Measurements from ENCODE around the gene SYNPO.

Gene SYNPO, protein sequence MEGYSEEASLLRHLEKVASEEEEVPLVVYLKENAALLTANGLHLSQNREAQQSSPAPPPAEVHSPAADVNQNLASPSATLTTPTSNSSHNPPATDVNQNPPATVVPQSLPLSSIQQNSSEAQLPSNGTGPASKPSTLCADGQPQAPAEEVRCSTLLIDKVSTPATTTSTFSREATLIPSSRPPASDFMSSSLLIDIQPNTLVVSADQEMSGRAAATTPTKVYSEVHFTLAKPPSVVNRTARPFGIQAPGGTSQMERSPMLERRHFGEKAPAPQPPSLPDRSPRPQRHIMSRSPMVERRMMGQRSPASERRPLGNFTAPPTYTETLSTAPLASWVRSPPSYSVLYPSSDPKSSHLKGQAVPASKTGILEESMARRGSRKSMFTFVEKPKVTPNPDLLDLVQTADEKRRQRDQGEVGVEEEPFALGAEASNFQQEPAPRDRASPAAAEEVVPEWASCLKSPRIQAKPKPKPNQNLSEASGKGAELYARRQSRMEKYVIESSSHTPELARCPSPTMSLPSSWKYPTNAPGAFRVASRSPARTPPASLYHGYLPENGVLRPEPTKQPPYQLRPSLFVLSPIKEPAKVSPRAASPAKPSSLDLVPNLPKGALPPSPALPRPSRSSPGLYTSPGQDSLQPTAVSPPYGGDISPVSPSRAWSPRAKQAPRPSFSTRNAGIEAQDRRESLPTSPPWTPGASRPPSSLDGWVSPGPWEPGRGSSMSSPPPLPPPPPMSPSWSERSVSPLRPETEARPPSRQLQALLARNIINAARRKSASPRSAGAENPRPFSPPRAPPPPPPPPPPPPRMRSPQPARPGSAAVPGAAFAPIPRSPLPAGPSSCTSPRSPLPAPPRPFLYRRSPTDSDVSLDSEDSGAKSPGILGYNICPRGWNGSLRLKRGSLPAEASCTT

DNA sequence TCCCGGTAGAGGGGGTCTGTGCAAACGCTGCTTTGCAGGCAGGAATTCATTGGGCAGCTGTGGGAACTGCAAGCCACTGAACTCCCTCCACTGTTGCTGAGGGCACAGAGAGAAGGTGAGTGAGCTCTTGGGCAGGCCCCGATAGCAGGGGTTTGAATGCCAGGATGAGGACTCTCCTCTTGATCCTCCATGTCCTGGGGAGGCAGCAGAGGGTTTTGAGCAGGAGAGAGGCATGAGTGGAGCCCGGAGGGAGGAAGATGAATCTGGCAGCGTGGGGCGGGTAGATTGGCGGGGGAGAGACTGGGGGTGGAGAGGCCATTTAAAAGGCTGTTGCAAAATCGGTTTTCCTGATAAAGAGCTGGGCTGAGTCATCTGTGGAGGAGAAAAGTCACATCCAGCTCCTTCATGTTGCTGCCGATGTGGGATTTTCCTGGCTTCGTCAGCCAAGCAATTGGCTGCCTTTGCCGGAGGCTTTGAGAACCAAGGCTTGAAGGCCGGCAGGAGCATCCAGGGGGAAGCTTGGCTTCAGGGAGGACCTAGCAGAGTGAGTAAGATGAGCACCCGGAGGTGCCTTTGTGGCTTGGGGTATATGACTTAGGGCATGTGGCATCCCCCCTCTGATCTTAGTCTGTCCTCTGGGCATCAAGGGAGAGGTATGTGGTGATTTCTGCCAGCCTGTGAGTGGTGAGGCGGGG, at the start of gene SYNPO:
Gene SYNPO (plus strand): TSS at position 350 of the 695 bp plus-strand sequence. CDS start 7,616 bp downstream, outside the sequence.
- in situ Hi-C loops (cut with HindIII; ENCODE audit: low pct_ligation_motif_present, low pct_unique_long_range_greater_than_20kb, low sequenced_read_pairs) = no loop called here
- peak; percentile 60 for DNase-seq

DNA sequence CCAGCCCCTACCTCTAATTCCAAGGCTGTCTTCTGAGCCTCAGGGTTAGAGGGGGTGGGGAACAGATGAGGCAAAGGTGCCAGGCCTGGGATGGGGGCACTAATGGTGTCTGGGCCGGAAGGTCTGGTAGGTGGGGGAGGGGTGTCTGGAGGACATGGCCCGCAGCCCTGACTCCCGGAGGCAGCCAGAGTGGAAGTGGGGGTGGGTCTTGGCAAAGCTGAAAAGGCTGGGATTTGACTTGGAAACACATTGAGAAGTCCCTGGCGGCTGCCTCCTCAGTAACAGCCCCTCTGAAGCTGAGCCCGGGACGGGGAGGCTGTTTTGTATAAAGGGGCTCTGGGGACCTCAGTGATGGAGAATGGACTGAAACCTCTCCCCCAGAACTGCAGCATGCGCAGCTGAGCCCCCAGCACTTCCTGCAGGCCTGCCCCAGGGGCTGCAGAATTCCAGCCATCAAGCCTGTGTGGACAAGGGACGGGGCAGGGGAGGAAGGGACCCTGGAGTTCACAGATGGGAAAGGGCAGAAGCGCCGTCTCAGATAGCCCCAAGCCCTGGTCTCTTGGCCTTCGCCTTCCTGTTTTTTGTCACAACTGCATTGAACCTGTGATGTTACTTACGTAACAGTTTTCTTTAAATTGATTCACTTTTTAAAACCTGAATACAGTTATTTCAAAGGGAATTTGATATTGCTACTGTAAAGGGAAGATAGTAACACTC, 49.3 kb upstream of the SYNPO start:
- in situ Hi-C loops (cut with HindIII; ENCODE audit: low pct_ligation_motif_present, low pct_unique_long_range_greater_than_20kb, low sequenced_read_pairs) = no loop called here
- no peak for DNase-seq

DNA sequence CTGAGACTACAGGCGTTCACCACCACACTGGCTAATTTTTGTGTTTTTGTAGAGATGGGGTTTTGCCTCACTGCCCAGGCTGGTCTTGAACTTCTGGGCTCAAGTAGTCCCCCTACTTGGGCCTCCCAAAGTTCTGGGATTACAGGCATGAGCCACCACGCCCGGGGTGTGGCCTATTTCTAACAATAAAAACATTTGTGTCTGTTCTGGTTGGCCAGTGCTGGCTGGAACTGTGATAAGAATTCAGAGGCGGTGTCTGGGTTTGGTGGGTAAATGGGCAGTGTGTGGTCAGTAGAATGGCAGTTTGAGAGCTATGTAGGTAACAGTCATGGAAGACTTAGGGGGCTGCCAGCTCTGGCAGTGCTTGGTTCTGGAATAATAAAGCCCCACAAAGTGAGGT, 46.9 kb upstream of the SYNPO start:
- in situ Hi-C loops (cut with HindIII; ENCODE audit: low pct_ligation_motif_present, low pct_unique_long_range_greater_than_20kb, low sequenced_read_pairs) = no loop called here
- DNase-seq = no peak

DNA sequence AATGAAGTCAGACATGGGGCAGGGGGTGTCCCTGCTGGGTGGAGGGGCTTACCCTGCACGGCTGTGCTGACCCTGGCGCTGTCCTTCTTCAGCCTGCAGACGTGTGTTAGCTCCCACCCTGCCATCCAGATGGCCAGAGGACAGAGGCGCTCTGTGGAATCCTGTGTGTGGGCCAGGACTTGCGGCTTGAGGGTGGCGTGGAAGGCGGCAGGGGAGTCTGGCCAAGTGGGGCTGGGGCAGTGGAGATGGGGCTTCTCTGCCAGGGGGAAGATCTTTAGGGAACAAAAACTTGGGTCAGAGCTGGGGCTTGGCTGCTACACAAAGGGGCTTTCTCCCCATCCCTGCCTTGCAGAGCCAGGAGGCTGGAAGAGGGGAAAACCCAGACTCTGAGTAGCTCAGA, 46.5 kb upstream of the SYNPO start:
- no peak for DNase-seq
- in situ Hi-C loops (cut with HindIII; ENCODE audit: low pct_ligation_motif_present, low pct_unique_long_range_greater_than_20kb, low sequenced_read_pairs) = no loop called here

DNA sequence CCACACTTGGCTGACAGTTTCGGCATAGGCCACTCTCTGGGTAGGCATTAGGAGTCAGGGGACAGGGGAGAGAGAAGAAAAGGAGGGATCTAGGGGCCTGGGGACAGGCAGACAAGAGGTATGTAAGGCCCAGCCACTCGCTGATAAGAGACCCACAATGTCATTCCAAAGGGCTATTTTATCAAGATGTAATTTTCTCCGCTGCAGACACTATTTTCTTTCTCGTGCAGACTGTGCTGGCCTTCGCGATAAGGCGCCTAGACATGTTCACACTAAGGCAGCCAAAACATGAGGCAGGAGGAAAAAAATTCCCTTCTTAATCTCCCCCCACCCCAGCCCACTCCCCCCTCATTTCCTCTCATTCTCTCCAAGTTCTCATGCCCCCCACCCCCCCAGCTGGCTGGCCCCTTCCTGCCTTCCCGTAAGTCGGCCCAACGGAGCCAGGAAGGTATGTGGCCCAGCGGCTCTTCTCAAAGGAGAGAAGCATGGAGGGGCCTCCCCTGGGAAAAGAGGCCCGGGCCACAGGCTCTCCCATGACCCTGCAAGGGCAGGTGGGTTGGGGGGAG, 44.9 kb upstream of the SYNPO start:
- no peak for DNase-seq
- in situ Hi-C loops (cut with HindIII; ENCODE audit: low pct_ligation_motif_present, low pct_unique_long_range_greater_than_20kb, low sequenced_read_pairs) = no loop called here

DNA sequence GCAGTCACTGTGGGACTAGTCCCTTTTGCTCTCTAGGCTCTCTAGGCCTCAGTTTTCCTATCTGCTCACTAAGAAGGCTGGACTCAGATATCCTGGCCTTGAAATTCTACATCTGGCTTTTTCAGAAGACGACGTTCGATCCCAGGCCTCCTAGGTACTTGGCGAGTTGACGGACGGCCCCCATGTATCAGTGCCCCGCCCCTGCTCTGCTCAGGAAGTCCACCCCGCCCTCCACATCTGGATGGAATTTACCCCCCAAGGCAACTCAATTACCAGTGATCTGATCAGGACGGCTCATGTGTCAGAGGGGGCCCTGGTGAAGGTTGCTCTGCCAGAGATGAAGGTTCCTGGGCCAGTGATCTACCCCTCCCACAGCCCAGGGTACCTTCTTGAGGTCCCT, 44.1 kb upstream of the SYNPO start:
- in situ Hi-C loops (cut with HindIII; ENCODE audit: low pct_ligation_motif_present, low pct_unique_long_range_greater_than_20kb, low sequenced_read_pairs) = no loop called here
- DNase-seq = no peak

DNA sequence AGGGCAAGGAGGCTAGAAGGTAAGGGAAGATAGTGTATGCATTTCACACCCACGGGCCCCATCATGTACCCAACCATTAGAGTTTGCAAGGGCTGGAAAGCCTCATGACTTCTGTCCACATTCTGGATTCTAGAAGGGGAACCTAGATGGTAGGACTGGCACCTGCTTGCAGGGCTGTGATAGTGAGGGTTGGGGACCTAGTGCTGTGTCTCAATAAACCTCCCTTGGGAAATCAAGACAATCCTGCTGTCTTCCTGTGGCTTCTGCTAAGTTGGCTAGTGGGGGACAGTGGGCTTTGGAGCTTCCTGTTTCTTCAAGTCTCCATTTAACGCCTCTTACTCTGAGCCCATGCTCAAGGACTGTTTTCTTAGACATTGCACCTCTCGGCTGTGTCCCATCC, 43.6 kb upstream of the SYNPO start:
- in situ Hi-C loops (cut with HindIII; ENCODE audit: low pct_ligation_motif_present, low pct_unique_long_range_greater_than_20kb, low sequenced_read_pairs) = no loop called here
- DNase-seq = no peak

DNA sequence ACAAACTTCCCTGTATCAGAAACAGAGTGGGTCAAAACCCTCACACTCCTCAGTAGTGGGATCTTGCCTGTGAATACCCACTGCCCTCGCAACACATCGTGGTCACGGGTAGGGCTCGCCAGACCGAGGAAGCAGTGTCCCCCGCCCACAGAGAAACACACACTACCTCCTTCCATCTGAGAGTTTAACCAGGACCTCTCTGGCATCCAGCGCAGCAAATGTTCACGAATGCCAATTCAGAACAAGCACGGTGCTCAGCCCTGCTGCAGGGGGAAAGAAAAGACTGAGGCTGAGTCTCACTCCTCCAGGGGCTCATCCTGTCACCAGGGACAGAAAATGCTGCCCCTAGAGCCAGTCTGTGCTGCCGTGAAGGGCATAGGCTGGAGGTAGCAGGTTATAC, 42.5 kb upstream of the SYNPO start:
- no peak for DNase-seq
- in situ Hi-C loops (cut with HindIII; ENCODE audit: low pct_ligation_motif_present, low pct_unique_long_range_greater_than_20kb, low sequenced_read_pairs) = no loop called here

DNA sequence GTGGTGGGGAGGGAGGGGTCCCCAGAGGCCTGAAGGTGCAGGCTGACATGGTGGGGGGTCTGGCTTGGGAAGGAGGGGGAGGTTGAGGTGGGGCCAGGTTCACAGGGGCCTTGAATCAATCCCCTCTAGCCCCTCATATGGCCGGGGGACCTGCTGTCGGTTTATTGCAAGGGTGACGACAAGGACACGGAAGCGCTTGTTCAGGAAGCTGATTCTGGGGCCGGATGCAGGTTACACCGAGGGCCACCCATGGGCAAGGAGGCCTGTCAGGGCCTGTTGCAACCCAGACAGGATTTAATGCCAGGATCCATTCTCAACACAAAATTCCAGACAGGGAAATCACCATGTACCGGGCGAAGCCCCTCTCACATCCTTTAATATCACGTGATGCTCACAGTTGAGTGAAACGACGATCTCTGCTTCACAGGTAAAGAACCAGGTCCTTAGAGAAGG, 41.6 kb upstream of the SYNPO start:
- DNase-seq = no peak
- in situ Hi-C loops (cut with HindIII; ENCODE audit: low pct_ligation_motif_present, low pct_unique_long_range_greater_than_20kb, low sequenced_read_pairs) = no loop called here

DNA sequence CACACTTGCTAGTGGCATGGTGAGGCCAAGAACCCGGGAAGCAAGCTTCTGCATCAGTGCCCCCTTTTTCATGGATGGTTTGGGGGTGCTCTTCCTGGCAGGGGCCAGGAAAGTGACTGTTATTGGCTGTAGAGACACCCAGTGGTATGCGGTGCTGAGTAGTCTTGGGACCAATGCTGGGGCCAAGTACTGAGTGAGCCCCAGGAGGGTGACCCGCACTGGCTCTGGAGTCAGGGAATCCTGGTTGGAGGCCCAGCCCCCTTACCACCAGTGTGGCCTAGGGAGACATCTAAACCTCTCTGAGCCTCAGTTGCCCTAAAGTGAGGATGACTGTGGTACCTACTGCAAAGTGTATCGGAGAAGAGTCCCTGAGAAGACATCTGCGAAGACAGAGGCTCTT, 41.2 kb upstream of the SYNPO start:
- in situ Hi-C loops (cut with HindIII; ENCODE audit: low pct_ligation_motif_present, low pct_unique_long_range_greater_than_20kb, low sequenced_read_pairs) = no loop called here

DNA sequence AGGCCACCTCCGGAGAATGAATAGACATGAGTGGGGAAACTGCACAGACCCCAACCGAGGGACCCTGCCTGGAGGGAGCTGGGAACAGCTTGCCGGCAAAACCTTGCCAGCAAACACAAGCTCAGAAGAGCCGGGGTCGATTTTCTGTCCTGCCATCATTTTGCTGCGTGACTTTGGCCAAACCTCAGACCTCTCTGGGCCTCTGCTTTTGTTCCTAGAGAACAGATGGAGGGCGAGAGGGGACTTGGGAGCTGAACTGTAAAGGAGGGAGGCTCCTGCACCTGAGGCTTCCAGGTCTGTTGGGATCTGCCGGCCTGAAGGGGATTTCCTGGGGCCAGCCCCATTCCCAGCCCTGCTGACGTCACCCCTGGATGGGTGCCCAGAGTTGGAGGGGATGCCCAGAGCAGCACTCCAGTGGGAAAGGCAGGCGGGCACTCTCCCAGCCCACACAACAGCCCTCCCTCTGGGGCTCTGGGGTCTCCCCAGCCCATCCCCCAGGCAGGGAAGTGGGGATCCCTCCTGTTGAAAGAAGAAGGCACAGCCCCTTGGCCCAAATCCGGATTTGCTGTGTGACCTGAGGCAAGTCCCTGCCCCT, 40.4 kb upstream of the SYNPO start:
- peak; percentile 66 for DNase-seq

More for the DNA sequence above, 41.2 kb upstream of the SYNPO start:
- no peak for DNase-seq

DNA sequence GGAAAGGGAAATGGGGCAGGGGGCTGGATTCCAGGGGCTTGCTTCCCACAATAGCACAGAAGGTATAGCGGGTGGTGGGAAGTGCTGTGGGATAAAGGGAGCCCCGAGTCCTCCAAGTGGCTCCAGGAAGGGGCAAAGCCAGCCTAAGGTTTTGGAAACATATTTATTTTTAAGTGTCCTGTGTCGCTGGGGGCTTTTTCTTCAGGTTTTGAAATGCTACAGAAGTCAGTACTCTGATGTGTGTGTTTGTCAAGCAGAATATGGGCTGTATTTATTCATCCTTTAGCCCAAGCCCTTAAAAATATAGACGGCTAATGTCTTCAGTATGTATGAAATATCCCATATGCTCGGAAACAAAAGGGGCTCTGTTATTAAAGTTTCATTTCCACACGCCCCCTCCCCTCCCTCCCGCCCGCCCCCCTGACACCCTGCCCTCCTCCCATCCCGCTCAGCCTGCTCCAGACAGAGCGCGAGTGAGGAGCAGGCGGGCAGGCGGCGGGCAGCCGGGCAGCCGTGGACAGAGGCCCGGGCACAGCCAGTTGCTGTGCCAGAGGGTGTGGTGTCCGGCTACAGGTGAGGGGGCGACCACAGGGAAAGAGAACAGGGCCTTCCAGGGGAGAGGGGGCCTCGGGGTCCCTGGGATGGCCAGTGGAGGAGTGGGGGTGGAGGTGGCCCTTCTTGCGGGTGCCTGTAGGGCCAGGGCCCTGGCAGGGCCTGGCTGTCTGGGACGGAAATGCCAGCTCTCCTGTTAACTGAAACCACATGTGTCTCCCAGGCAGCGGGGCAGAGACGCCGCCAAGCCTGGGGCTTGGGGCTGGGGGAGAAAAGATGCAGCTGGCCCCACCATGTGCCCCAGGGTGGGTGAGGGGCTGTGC, 39.6 kb upstream of the SYNPO start:
- DNase-seq = no peak

More for the DNA sequence above, 40.4 kb upstream of the SYNPO start:
- in situ Hi-C loops (cut with HindIII; ENCODE audit: low pct_ligation_motif_present, low pct_unique_long_range_greater_than_20kb, low sequenced_read_pairs) = no loop called here

DNA sequence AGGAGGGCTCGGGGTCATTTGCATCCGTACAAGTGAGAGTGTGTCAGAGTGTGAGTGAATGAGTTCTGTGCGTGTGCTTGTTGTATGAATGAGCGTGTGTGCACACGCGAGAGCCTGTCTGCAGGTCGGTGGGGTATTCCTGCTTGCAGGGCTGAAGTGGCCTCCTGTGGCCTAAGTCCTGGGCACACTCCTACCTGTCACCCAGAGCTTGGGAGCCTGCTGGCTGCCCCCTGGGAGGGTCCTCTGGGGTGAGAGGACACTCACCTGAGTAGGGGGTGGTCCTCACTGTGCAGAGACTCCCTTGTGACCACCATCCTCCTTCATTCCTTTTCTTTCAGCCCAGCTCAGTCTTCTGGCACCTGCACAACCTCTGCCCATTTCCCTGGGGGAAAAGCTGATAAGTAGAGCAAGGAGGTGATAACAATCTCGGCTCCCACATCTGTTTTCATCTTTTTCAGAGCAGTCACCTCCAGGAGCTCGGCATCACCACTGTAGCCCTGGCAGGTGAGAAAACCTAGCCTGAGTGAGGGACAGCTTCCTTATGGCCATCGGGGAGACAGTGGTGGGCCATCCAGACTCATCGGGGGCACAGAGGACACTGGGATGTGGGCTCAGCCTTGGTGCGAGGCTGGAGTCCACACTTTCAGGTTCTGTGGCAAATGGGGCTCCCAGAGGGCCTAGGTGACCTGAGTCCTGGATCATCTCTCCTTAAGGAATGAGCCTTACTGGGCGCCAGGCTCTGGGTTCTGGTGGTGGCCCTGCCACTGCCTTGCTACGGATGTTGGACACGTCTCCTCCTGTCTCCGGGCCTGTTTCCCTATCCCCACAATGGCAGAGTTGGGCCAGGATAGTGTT, 38.7 kb upstream of the SYNPO start:
- DNase-seq = no peak
- in situ Hi-C loops (cut with HindIII; ENCODE audit: low pct_ligation_motif_present, low pct_unique_long_range_greater_than_20kb, low sequenced_read_pairs) = no loop called here

More for the DNA sequence above, 39.6 kb upstream of the SYNPO start:
- in situ Hi-C loops (cut with HindIII; ENCODE audit: low pct_ligation_motif_present, low pct_unique_long_range_greater_than_20kb, low sequenced_read_pairs) = no loop called here

DNA sequence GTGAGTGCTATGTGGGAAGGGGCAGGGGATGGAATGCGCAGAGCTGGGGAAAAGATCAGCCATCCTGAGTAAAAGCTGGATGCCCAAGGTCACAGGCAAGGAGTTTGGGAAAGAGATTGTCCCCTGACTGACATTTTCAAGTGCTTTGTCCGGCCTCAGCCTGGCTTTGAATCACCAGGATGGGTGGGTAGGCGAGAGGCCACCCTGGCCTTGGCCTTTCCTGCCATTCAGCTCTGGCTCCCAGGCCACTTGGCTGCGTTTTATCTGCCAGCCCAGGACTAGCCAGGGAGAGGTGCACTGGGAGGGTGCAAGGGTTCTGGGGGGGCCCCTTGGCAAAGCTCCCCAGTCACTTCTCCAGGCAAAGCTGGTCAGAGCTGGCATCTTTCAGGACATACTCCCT, 37.4 kb upstream of the SYNPO start:
- in situ Hi-C loops (cut with HindIII; ENCODE audit: low pct_ligation_motif_present, low pct_unique_long_range_greater_than_20kb, low sequenced_read_pairs) = no loop called here
- no peak for DNase-seq

DNA sequence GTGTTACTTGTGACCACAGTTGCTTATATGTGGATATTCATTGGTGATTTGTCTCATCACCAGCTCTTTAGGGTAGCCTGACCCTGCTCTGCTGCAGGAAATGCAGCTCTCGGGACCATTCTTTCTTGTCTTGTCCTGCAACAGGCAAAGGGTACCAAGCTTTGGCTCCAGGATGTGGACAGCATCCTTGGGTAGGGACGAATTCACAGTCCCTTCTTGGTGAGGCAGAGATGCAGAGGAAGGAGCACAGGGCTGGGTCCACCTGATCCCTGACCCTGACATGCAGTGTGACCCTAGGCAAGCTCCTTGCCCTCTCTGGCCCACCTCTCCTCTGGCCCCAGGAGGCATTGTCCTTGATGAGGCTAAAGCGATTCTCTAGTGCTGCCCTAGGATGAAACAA, 37.0 kb upstream of the SYNPO start:
- in situ Hi-C loops (cut with HindIII; ENCODE audit: low pct_ligation_motif_present, low pct_unique_long_range_greater_than_20kb, low sequenced_read_pairs) = no loop called here

DNA sequence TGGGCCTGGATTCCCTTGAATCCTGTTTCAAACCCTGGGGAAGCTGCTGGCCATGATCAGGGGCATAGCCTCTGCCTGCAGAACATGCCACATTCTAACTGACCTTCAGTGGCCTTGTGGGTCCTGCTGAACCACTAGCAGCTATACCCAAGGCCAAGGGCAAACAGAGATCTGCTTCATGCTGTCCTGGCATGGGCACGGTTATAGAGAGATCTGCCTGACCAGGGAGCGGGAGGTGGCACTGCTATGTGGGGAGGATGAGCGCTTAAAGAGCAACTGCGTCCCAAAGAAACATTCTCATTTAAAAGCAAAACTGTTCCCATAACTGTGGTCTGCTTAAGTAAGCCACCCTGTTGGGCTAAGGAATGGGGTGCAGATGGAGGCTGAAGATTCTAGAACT, 36.5 kb upstream of the SYNPO start:
- in situ Hi-C loops (cut with HindIII; ENCODE audit: low pct_ligation_motif_present, low pct_unique_long_range_greater_than_20kb, low sequenced_read_pairs) = no loop called here

More for the DNA sequence above, 37.0 kb upstream of the SYNPO start:
- DNase-seq = no peak

More for the DNA sequence above, 36.5 kb upstream of the SYNPO start:
- DNase-seq = no peak
